MG63 (cell line): ENCODE data around the gene PLXNA1. TPM values are rescaled to one million over a fixed set of nuclear protein-coding genes. Genes with fewer than 3 reads are reported as not detected.

Experiments
- DNase-seq: peaks from one replicate; pipeline ENCODE4 v3.0.0-alpha.2; 2020
- H3K27me3 ChIP-seq: fragments of 250-450 bp; sonication (Bioruptor Pico); 2 replicates; pipeline ENCODE4 v1.5.1; 2020; ENCODE audit warnings: mild to moderate bottlenecking, moderate library complexity
- H3K36me3 ChIP-seq: fragments of 250-450 bp; sonication (Bioruptor Pico); 2 replicates; pipeline ENCODE4 v1.5.1; 2020; ENCODE audit warnings: mild to moderate bottlenecking, moderate library complexity
- H3K4me3 ChIP-seq: fragments of 250-450 bp; sonication (Bioruptor Pico); 2 replicates; pipeline ENCODE4 v1.5.1; 2020; ENCODE audit warnings: mild to moderate bottlenecking, moderate library complexity
- H3K9me3 ChIP-seq: fragments of 250-450 bp; sonication (Bioruptor Pico); 2 replicates; pipeline ENCODE4 v1.5.1; 2020; ENCODE audit warnings: mild to moderate bottlenecking, moderate library complexity
- total RNA-seq: library from RNA; depleted of rRNA; stranded (reverse); fragments of >200 nt; shearing (Covaris generic); gene quantifications from 2 replicates; pipeline ENCODE4 v1.2.3, GENCODE V29; 2014; ENCODE audit warnings: low replicate concordance; rRNA removed

PLXNA1 gene
- total RNA-seq, 1 experiment from 2014 or later: 54.2 TPM

GRCh38 chr3:127029658-127030507 is 47.0 kb downstream of the PLXNA1 start:
- no peak for DNase-seq
- Histone ChIP-seq H3K36me3 (peaks cover 76% of the 10 kb centered on the region), H3K27me3 (no peaks in the 10 kb centered on the region), H3K9me3 (no peaks in the 10 kb centered on the region), H3K4me3 (no peak overlapping the region)

- no peak for DNase-seq
- peaks cover 76% of the 10 kb centered on the region for H3K36me3 ChIP-seq
- no peaks in the 10 kb centered on the region for H3K27me3 ChIP-seq
- H3K4me3 ChIP-seq: no peak overlapping the region
- H3K9me3 ChIP-seq: no peaks in the 10 kb centered on the region
Observed at GRCh38 chr3:127030508-127031412, 47.8 kb downstream of the PLXNA1 start.

GRCh38 chr3:127031413-127031810 is 48.5 kb downstream of the PLXNA1 start:
- H3K36me3 ChIP-seq: peaks cover 73% of the 10 kb centered on the region
- no peak overlapping the region for H3K4me3 ChIP-seq
- no peaks in the 10 kb centered on the region for H3K27me3 ChIP-seq
- no peak for DNase-seq
- no peaks in the 10 kb centered on the region for H3K9me3 ChIP-seq

GRCh38 chr3:127031845-127032244 is 48.9 kb downstream of the PLXNA1 start:
- no peaks in the 10 kb centered on the region for H3K9me3 ChIP-seq
- no peaks in the 10 kb centered on the region for H3K27me3 ChIP-seq
- peaks cover 71% of the 10 kb centered on the region for H3K36me3 ChIP-seq
- DNase-seq: no peak
- H3K4me3 ChIP-seq: no peak overlapping the region

GRCh38 chr3:127032296-127032990 is 49.5 kb downstream of the PLXNA1 start:
- Histone ChIP-seq H3K36me3 (peaks cover 67% of the 10 kb centered on the region), H3K4me3 (no peak overlapping the region), H3K9me3 (no peaks in the 10 kb centered on the region), H3K27me3 (no peaks in the 10 kb centered on the region)
- no peak for DNase-seq

Other genes with a start within 250 kb of the PLXNA1 start
- not detected in 2 replicates for gene PRR23E, start 210.0 kb downstream of the PLXNA1 start, total RNA-seq